ENCODE measurements around the gene CLDND2.

The CLDND2 gene

DNA sequence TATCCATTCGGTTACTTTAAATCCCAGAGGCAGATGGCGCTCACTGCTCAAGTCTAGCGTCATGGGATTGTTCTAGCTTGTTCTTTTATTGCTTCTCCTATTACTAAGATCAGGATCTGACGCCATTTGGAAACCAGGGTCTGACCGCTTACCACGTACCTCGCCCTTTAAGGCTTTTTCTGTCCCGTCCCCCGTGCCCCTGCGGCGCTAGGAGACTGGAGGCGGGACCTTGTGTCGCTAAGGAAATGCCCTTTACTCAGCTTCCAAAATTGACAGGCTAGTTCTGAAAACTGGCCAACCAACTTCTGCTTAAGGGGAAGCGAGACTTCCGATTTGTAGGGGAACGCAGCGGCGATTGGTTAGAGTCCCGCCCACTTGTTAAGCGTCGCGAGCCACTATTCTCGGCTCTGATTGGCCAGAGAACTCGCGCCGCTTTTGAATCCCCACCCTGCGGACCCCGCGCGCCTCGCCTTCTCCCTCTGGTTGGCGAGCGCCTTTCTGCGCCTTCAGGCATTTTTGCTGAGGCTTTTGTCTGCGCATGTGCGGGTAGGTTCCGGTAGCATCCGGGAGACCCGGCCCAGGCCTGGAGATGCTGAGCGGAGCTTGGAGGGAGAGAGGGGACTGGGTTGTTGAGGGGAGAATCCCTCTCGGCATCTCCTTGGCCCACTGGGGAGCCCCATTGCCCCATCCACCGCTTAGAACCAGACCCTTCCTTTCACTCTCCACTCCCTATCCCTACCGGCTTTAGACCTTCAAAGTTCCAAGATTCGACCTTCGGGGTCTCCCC, 25.4 kb upstream of the CLDND2 start:
- no peak for TF ChIP-seq ZNF274 (IDR thresholded peaks at IDR 0.05; ENCODE audit: low read depth, low read length)
- no peak for TF ChIP-seq SUZ12 (IDR thresholded peaks at IDR 0.05; ENCODE audit: extremely low read depth, insufficient read depth, insufficient read length)
- no peak for TF ChIP-seq YY1 (IDR thresholded peaks at IDR 0.05; ENCODE audit: insufficient read depth, insufficient read length)
- H3K4me1 ChIP-seq (ENCODE audit: insufficient read depth, insufficient read length) = no peaks in the 10 kb centered on the region
- peaks cover 2% of the 10 kb centered on the region for H3K36me3 ChIP-seq (ENCODE audit: insufficient read depth, insufficient read length, low read length)
- H3K9me3 ChIP-seq (ENCODE audit: insufficient read depth, low read length) = no peaks in the 10 kb centered on the region
- H3K4me3 ChIP-seq (ENCODE audit: insufficient read length, low read depth) = peak overlapping the region; percentile 79
- DNase-seq (ENCODE audit: low read depth, low spot score) = peak; percentile 95
- H3K27me3 ChIP-seq (ENCODE audit: insufficient read depth, insufficient read length) = no peaks in the 10 kb centered on the region
- H3K9ac ChIP-seq (ENCODE audit: insufficient read length, low read depth) = peak overlapping the region; percentile 87

DNA sequence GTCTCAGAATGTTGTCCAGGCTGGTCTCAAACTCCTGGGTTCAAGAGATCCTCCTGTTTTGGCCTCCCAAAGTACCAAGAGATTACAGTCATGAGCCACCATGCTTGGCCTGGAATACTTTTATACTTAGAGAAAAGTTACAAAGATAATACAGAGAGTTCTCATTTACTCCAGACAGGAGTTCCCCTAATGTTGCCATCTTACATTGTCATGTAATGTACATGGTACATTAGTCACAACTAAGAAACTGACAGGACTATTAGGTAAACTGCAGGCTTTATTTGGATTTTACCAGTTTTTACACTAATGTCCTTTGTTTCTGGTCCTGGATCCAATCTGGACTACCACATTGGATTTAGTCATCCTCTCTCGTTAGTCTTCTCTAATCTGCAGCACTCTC, 23.9 kb upstream of the CLDND2 start:
- no peak for DNase-seq (ENCODE audit: low read depth, low spot score)
- no peaks in the 10 kb centered on the region for H3K4me1 ChIP-seq (ENCODE audit: insufficient read depth, insufficient read length)
- H3K27me3 ChIP-seq (ENCODE audit: insufficient read depth, insufficient read length) = no peaks in the 10 kb centered on the region
- no peak overlapping the region for H3K9ac ChIP-seq (ENCODE audit: insufficient read length, low read depth)
- H3K4me3 ChIP-seq (ENCODE audit: insufficient read length, low read depth) = no peak overlapping the region
- no peaks in the 10 kb centered on the region for H3K9me3 ChIP-seq (ENCODE audit: insufficient read depth, low read length)
- peaks cover 2% of the 10 kb centered on the region for H3K36me3 ChIP-seq (ENCODE audit: insufficient read depth, insufficient read length, low read length)
- TF ChIP-seq ZNF274 (IDR thresholded peaks at IDR 0.05; ENCODE audit: low read depth, low read length) = no peak
- no peak for TF ChIP-seq SUZ12 (IDR thresholded peaks at IDR 0.05; ENCODE audit: extremely low read depth, insufficient read depth, insufficient read length)
- TF ChIP-seq YY1 (IDR thresholded peaks at IDR 0.05; ENCODE audit: insufficient read depth, insufficient read length) = no peak

DNA sequence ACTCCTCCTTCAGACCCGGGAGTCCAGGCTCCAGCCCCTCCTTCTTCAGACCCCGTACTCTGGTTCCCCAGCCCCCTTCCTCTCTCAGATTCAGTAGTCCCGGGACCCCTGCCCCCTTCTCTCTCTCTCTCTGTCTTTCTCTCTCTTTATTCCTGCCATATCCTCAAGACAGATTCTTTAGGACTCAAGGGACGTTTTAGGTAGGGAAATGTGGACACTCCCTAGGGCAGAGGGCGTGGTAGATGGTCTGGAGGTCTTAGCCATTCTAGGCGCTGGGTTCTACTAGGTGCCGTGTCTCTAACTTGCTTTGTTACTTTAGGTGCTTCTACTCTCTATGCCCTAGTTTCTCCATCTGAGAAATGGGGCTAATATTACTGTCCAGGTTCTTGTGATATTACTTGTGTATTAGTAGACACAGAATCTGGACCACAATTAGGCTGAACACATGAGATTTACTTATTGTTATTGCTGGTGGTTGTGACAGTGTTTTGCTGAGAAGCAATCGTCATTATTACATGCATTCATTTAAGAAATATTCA, 22.3 kb upstream of the CLDND2 start:
- DNase-seq (ENCODE audit: low read depth, low spot score) = no peak
- peak overlapping the region; percentile 50 for H3K9ac ChIP-seq (ENCODE audit: insufficient read length, low read depth)
- no peaks in the 10 kb centered on the region for H3K4me1 ChIP-seq (ENCODE audit: insufficient read depth, insufficient read length)
- peak overlapping the region; percentile 15 for H3K4me3 ChIP-seq (ENCODE audit: insufficient read length, low read depth)
- H3K9me3 ChIP-seq (ENCODE audit: insufficient read depth, low read length) = no peaks in the 10 kb centered on the region
- H3K36me3 ChIP-seq (ENCODE audit: insufficient read depth, insufficient read length, low read length) = no peaks in the 10 kb centered on the region
- no peak for TF ChIP-seq YY1 (IDR thresholded peaks at IDR 0.05; ENCODE audit: insufficient read depth, insufficient read length)
- no peak for TF ChIP-seq ZNF274 (IDR thresholded peaks at IDR 0.05; ENCODE audit: low read depth, low read length)
- TF ChIP-seq SUZ12 (IDR thresholded peaks at IDR 0.05; ENCODE audit: extremely low read depth, insufficient read depth, insufficient read length) = no peak
- no peaks in the 10 kb centered on the region for H3K27me3 ChIP-seq (ENCODE audit: insufficient read depth, insufficient read length)

DNA sequence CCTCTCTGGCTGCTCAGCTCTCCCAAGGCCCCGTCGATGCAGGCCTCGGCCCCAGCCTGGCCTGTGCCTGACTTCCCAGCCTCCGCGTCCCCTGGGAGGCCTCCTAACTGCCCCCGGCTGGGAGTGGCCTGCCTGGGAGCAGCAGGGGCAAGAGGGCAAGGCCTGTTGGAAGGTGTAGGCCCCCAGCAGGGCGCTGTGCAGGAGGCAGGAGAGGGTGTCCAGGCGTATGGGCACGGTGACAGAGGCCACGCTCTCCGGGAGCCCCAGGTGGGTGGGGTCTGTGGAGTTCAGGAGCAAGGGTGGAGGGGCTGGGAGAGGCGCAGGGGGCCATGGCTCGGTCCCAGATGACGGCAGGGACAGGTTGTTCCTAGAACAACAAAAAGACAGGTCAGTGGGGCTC, 20.3 kb upstream of the CLDND2 start:
- Histone ChIP-seq H3K9me3 (ENCODE audit: insufficient read depth, low read length) (no peaks in the 10 kb centered on the region), H3K9ac (ENCODE audit: insufficient read length, low read depth) (no peak overlapping the region), H3K4me1 (ENCODE audit: insufficient read depth, insufficient read length) (no peaks in the 10 kb centered on the region), H3K36me3 (ENCODE audit: insufficient read depth, insufficient read length, low read length) (no peaks in the 10 kb centered on the region), H3K27me3 (ENCODE audit: insufficient read depth, insufficient read length) (no peaks in the 10 kb centered on the region), H3K4me3 (ENCODE audit: insufficient read length, low read depth) (no peak overlapping the region)
- DNase-seq (ENCODE audit: low read depth, low spot score) = no peak
- TF ChIP-seq SUZ12 (IDR thresholded peaks at IDR 0.05; ENCODE audit: extremely low read depth, insufficient read depth, insufficient read length) (no peak), ZNF274 (IDR thresholded peaks at IDR 0.05; ENCODE audit: low read depth, low read length) (no peak), YY1 (IDR thresholded peaks at IDR 0.05; ENCODE audit: insufficient read depth, insufficient read length) (no peak)

DNA sequence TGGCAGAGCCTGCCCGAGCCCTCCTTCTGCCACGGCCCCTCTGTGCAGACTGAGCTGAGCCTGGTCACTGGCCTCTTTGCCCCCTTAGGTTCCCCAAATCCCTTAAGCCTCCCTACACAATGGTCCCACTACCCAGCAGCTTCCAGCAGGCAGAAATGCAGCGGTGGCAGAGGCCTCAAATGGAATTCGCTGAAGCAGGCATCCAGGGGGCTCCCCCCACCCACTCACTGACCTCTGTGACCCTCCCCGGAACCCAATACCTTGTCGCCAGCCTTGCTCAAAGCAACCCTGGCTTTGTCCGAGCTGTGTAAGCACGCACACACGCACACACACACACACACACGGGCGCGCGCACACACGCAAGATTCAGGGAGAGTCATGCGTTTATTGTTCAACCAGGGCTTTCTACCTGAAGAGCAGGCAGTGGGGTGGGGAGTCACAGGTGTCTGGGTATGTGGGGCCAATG, 19.2 kb upstream of the CLDND2 start, which contains the start of gene LIM2:
TSS of gene LIM2 (minus strand) at position 51 of the 466 bp plus-strand sequence. CDS start 531 bp downstream, outside the sequence.
- H3K27me3 ChIP-seq (ENCODE audit: insufficient read depth, insufficient read length) = no peaks in the 10 kb centered on the region
- no peak within 1 kb of the TSS for H3K4me3 ChIP-seq (ENCODE audit: insufficient read length, low read depth)
- no peak within 1 kb of the TSS for H3K9ac ChIP-seq (ENCODE audit: insufficient read length, low read depth)
- no peaks in the 10 kb centered on the region for H3K9me3 ChIP-seq (ENCODE audit: insufficient read depth, low read length)
- no peaks in the 10 kb centered on the region for H3K4me1 ChIP-seq (ENCODE audit: insufficient read depth, insufficient read length)
- DNase-seq (ENCODE audit: low read depth, low spot score) = no peak
- no peaks in the 10 kb centered on the region for H3K36me3 ChIP-seq (ENCODE audit: insufficient read depth, insufficient read length, low read length)
- TF ChIP-seq YY1 (IDR thresholded peaks at IDR 0.05; ENCODE audit: insufficient read depth, insufficient read length) (no peak), ZNF274 (IDR thresholded peaks at IDR 0.05; ENCODE audit: low read depth, low read length) (no peak), SUZ12 (IDR thresholded peaks at IDR 0.05; ENCODE audit: extremely low read depth, insufficient read depth, insufficient read length) (no peak)

DNA sequence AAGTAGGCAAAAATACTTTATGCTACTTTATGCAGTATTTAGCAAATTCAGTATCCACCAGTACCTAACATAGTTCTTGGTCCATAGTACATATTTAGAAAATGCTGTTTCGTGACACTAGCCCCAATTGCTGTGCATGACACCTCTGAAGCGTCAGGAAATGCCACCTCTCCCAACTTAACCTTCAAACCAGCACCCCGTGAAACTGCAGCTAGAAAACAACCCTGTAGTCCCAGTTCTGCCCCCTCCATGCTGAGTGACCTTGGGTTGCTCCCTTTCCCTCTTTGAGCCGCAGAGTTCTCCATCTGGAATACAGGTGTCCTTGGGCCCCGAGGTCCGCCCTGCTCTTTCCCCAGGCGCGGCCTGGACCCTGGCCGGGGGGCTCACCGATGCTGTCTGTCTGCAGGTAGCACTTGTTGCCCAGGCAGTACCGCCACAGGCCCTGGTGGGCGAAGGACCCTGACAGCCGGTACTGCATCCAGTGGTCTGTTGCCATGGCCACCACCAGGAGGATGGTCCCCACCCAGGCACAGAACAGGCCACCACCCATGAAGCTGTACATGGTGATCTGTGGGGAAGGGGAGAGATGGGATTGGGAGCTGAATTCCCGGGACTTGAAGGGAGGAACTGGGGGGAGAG, 18.2 kb upstream of the CLDND2 start:
- no peak for DNase-seq (ENCODE audit: low read depth, low spot score)
- TF ChIP-seq ZNF274 (IDR thresholded peaks at IDR 0.05; ENCODE audit: low read depth, low read length) (no peak), SUZ12 (IDR thresholded peaks at IDR 0.05; ENCODE audit: extremely low read depth, insufficient read depth, insufficient read length) (no peak), YY1 (IDR thresholded peaks at IDR 0.05; ENCODE audit: insufficient read depth, insufficient read length) (no peak)
- Histone ChIP-seq H3K27me3 (ENCODE audit: insufficient read depth, insufficient read length) (no peaks in the 10 kb centered on the region), H3K9me3 (ENCODE audit: insufficient read depth, low read length) (no peaks in the 10 kb centered on the region), H3K4me3 (ENCODE audit: insufficient read length, low read depth) (no peak overlapping the region), H3K4me1 (ENCODE audit: insufficient read depth, insufficient read length) (no peaks in the 10 kb centered on the region), H3K9ac (ENCODE audit: insufficient read length, low read depth) (no peak overlapping the region), H3K36me3 (ENCODE audit: insufficient read depth, insufficient read length, low read length) (no peaks in the 10 kb centered on the region)

DNA sequence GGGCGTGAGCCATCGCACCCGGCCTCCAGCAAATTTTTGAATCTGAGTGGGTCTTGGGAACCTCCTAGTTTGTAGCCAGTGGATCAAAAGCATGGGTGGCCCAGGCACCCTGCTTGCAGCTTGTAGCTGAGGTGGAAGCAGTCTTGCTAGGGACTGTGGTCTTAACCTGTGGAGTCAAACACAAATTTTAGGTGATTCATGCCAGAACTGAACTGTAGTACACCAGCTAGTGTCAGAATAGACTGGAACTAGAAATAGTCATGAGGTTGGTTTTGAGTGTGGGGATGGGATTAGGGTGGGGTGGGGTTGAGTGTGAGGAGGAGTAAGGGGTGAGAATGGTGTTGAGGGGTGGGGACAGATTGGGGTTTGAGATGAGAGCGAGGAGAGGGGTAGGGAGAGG, 13.2 kb upstream of the CLDND2 start:
- Histone ChIP-seq H3K4me3 (ENCODE audit: insufficient read length, low read depth) (no peak overlapping the region), H3K9ac (ENCODE audit: insufficient read length, low read depth) (no peak overlapping the region), H3K9me3 (ENCODE audit: insufficient read depth, low read length) (peaks cover 7% of the 10 kb centered on the region; the same call in 1 of the 2 replicates), H3K4me1 (ENCODE audit: insufficient read depth, insufficient read length) (no peaks in the 10 kb centered on the region), H3K36me3 (ENCODE audit: insufficient read depth, insufficient read length, low read length) (no peaks in the 10 kb centered on the region), H3K27me3 (ENCODE audit: insufficient read depth, insufficient read length) (no peaks in the 10 kb centered on the region)
- DNase-seq (ENCODE audit: low read depth, low spot score) = no peak
- TF ChIP-seq ZNF274 (IDR thresholded peaks at IDR 0.05; ENCODE audit: low read depth, low read length) (no peak), YY1 (IDR thresholded peaks at IDR 0.05; ENCODE audit: insufficient read depth, insufficient read length) (no peak), SUZ12 (IDR thresholded peaks at IDR 0.05; ENCODE audit: extremely low read depth, insufficient read depth, insufficient read length) (no peak)
